Calu3 (cell line): Measurements from ENCODE around the gene PBOV1. TPM values are rescaled to one million over a fixed set of nuclear protein-coding genes. Genes with fewer than 3 reads are reported as not detected.

Experiments used
- BruUV-seq: library from RNA; stranded (reverse); fragments of 400-500 nt; replicated peaks from 2 replicates; lab custom pipeline; 2021; lab: Mats Ljungman, UMichigan
- CTCF ChIA-PET: fragments of 300-600 bp; sonication (Branson Sonifier 250); formaldehyde crosslinking; loops from one replicate; lab custom pipeline; 2022; ENCODE audit warnings: antibody characterized with exemption; lab: Charles Lee
- DNase-seq: peaks from one replicate; pipeline ENCODE4 v3.0.0; 2022
- H3K27ac Mint-ChIP-seq: one replicate; pipeline ENCODE4 v1.8.0; 2022; ENCODE audit warnings: mixed read lengths; ENCODE audit not compliant: unreplicated experiment
- H3K27me3 Mint-ChIP-seq: one replicate; pipeline ENCODE4 v1.8.0; 2022; ENCODE audit warnings: mixed read lengths; ENCODE audit not compliant: unreplicated experiment
- H3K36me3 Mint-ChIP-seq: one replicate; pipeline ENCODE4 v1.8.0; 2022; ENCODE audit warnings: mild to moderate bottlenecking, moderate library complexity, mixed read lengths; ENCODE audit not compliant: insufficient read depth, unreplicated experiment
- H3K4me1 Mint-ChIP-seq: one replicate; pipeline ENCODE4 v1.8.0; 2022; ENCODE audit warnings: mild to moderate bottlenecking, low read depth, mixed read lengths; ENCODE audit not compliant: unreplicated experiment
- H3K4me3 Mint-ChIP-seq: one replicate; pipeline ENCODE4 v1.8.0; 2022; ENCODE audit warnings: mild to moderate bottlenecking, low read depth, moderate library complexity, mixed read lengths; ENCODE audit not compliant: unreplicated experiment
- H3K9me3 Mint-ChIP-seq: one replicate; pipeline ENCODE4 v1.8.0; 2022; ENCODE audit warnings: low read depth, mixed read lengths; ENCODE audit not compliant: unreplicated experiment
- CTCF ChIP-seq: fragments of 200-600 bp; IDR thresholded peaks from one replicate; pipeline ENCODE4 v1.8.0; 2022; ENCODE audit warnings: antibody characterized with exemption; ENCODE audit not compliant: unreplicated experiment
- intact Hi-C: fragments of 100-400 bp; cut with micrococcal nuclease; formaldehyde crosslinking; loops from one replicate; pipeline ENCODE4 v1.10.0; 2022; ENCODE audit not compliant: unreplicated experiment
- total RNA-seq: library from RNA; stranded (reverse); gene quantifications from 2 replicates; pipeline ENCODE4 v1.2.3, GENCODE V29; 2022

PBOV1 gene
- total RNA-seq, 1 experiment from 2014 or later, result not detected

GRCh38 chr6:138239774-138240173 is 21.5 kb upstream of the PBOV1 start:
- no peak for TF ChIP-seq CTCF
- H3K4me1 Mint-ChIP-seq, result peaks cover 9% of the 10 kb centered on the region
- DNase-seq, result no peak
- no TSS peak for BruUV-seq
- no peaks in the 10 kb centered on the region for H3K9me3 Mint-ChIP-seq
- H3K27me3 Mint-ChIP-seq, result no peaks in the 10 kb centered on the region
- no peaks in the 10 kb centered on the region for H3K36me3 Mint-ChIP-seq
- intact Hi-C loops, result no loop called here
- H3K27ac Mint-ChIP-seq, result no peak overlapping the region
- H3K4me3 Mint-ChIP-seq, result no peak overlapping the region
- CTCF ChIA-PET, result interaction anchor here (0.6 to 0.7 kb wide), 2 partner anchors 22 to 458 kb away, joined by 4 read pairs; no protein-coding TSS in a partner anchor

GRCh38 chr6:138238368-138238767 is 20.1 kb upstream of the PBOV1 start:
- CTCF ChIA-PET, result no interaction called here
- no peaks in the 10 kb centered on the region for H3K36me3 Mint-ChIP-seq
- no peak overlapping the region for H3K4me3 Mint-ChIP-seq
- no TSS peak for BruUV-seq
- no peak for DNase-seq
- H3K9me3 Mint-ChIP-seq, result no peaks in the 10 kb centered on the region
- no peak for TF ChIP-seq CTCF
- H3K4me1 Mint-ChIP-seq, result peaks cover 6% of the 10 kb centered on the region
- no peak overlapping the region for H3K27ac Mint-ChIP-seq
- no peaks in the 10 kb centered on the region for H3K27me3 Mint-ChIP-seq
- intact Hi-C loops, result no loop called here

- Mint-ChIP-seq H3K9me3 (no peaks in the 10 kb centered on the region), H3K4me3 (no peak overlapping the region), H3K4me1 (no peaks in the 10 kb centered on the region), H3K27me3 (no peaks in the 10 kb centered on the region), H3K36me3 (no peaks in the 10 kb centered on the region), H3K27ac (no peak overlapping the region)
- BruUV-seq, result no TSS peak
- intact Hi-C loops, result no loop called here
- no peak for TF ChIP-seq CTCF
- CTCF ChIA-PET, result no interaction called here
- no peak for DNase-seq
Observed at GRCh38 chr6:138237463-138237862, 19.2 kb upstream of the PBOV1 start.

- H3K9me3 Mint-ChIP-seq, result no peaks in the 10 kb centered on the region
- H3K36me3 Mint-ChIP-seq, result peaks cover 5% of the 10 kb centered on the region
- H3K4me1 Mint-ChIP-seq, result peaks cover 8% of the 10 kb centered on the region
- H3K27me3 Mint-ChIP-seq, result no peaks in the 10 kb centered on the region
- H3K4me3 Mint-ChIP-seq, result no peak overlapping the region
- DNase-seq, result no peak
- TF ChIP-seq CTCF, result no peak
- CTCF ChIA-PET, result no interaction called here
- no TSS peak for BruUV-seq
- H3K27ac Mint-ChIP-seq, result no peak overlapping the region
- intact Hi-C loops, result no loop called here
Observed at GRCh38 chr6:138235693-138236092, 17.4 kb upstream of the PBOV1 start.
